ENCODE results near the gene RNF115.
"Not testable (repeated sequence)": the region's sequence is repeated elsewhere in the genome, so short reads cannot be mapped to it uniquely, and the experiment has no call there.

Gene RNF115

DNA sequence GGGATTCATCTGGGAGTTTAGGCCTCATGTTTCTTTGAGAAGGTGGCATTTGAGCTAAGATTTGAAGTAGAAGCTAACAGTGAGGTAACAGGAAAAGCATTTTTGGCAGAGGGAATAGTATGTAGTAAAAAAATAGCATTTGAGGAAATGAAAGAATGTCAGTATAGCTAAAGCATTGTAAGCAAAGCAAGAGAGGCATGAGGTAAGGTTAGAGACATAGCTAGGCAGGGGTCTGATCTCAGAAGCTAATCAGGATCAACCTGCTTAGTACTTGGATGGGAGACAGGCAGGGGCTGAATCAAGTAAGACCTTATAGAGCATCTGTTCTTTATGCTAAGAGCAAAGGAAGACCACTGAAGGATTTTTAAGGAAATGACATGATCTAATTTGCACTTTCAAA lies 4.1 kb upstream of the RNF115 start:
- DNase-seq (ENCODE audit: low read depth), result no peak

DNA sequence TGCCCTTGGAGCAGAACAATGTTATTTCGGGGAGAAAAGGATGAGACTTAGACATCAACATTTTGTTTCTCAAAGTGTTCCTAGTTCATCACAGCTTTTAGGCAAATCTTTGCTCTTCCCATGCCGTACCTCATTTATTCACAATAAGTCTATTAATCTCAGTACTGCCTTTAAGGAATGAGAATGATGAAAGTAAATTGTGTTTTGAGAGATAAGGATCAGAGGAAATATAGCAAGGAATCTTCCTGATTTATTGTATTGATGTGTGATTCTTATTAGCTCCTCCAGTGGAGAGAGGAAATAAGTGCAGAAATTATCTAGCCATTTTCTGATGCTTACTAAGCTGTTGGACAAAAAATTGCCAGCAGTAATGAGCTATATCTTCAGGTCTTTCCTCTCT lies 2.1 kb upstream of the RNF115 start:
- no peak for DNase-seq (ENCODE audit: low read depth)

DNA sequence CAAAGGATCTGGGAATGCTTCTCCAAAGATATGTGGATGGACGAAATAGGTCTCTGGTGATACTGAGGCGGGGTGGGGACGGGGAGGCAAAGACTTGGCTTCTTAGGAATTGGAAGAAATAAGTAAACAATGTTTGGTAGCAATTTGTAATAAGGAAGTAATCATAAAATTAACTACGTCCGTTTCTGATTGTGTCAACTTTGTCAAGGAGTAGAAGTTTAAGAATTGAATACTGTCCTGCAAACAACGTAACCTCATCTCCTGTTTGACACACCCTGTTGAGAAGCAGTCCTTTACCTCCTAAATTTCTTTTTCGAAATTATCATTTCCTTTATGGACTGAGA lies 576 bp upstream of the RNF115 start:
- DNase-seq (ENCODE audit: low read depth), result no peak

DNA sequence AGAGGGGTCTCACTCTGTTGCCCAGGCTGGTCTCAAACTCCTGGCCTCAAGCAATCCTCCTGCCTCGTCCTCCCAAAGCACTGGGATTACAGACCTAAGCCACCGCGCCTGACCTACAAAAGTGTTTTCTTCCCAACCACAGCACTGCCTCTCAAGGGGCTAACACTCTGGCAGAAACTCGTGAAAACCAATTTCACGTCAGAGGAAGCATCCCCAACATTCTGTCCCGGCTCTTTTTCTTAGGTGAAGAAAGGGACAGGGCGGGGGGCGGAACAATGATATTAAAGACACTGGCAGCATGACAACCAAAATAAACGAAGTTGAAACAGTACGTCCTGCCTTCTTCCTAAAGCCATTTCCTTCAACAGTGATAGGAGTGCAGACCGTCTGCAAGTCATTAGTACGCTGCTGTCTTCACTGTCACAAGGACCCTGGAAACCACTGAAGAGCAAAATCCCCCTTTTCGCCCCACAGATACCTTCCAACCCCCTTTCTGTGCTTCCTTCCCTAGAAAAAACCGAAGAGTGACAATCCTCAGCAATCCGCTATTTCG lies 1.0 kb downstream of the RNF115 start:
- not testable (repeated sequence) for DNase-seq (ENCODE audit: low read depth)

DNA sequence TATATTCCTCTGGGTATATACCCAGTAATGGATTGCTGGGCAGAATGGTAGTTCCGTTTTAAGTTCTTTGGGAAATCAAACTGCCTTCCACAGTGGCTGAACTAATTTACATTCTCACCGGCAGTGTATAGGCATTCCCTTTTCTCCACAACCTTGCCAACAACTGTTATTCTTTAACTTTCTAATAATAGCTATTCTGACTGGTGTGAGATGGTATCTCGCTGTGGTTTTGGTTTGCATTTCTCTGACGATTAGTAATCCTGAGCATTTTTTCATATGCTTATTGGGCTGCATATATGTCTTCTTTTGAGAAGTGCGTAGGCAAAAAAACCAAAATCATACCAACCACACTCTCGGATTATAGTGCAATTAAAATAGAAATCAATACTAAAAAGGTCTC lies 5.8 kb downstream of the RNF115 start:
- DNase-seq (ENCODE audit: low read depth), result not testable (repeated sequence)

DNA sequence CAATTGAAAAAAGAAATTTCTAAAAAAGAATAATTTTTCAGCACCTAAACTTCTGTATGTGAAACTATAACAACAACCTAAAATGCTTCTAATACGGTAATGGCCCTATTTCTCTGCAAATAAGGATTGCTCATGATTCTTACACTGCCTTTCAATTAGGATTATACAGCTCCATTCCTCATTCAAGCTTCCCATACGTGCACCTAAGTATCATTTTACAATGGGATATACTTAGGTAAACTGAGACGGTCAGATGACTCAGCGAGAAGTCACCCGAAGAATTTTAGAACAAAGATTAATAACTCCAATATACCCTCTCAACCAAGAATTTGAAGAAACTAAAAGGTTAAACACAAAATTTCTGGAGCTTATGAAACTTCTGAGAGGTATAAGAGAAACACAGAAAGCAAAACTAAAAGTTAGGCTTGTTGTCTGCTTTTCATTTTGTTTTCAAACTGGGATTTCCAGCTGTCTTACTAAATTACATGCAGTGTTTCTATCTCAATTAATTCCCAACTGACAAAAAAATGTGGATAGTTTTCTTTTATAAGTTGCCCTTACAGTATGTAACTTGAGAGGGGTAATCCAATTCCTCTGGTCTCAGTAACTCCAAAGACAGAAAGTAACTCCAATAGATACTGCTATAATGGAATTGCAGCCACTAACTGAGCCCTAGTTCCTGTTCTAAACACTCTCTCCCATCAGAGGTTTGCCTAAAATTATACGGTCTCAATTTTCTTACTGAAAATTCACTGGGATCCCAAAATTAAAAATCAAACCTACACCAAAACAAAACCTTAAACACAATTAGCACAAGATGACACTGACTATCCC lies 10.7 kb downstream of the RNF115 start:
- DNase-seq (ENCODE audit: low read depth), result not testable (repeated sequence)

DNA sequence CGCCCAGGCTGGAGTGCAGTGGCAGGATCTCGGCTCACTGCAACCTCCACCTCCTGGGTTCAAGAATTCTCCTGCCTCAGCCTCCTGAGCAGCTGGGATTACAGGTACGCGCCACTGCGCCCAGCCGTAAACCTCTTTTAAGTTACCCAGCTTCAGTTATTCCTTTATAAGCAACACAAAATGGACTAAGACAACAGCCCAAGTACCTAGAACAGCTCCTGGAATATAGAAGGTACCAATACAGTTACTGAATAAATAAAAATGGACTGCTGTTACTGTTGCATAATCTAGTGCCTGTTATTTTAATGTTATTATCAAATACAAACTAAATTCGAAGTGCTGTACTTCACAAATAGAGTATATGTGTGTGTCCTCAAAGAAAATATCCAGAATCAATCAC lies 17.1 kb downstream of the RNF115 start:
- no peak for DNase-seq (ENCODE audit: low read depth)

DNA sequence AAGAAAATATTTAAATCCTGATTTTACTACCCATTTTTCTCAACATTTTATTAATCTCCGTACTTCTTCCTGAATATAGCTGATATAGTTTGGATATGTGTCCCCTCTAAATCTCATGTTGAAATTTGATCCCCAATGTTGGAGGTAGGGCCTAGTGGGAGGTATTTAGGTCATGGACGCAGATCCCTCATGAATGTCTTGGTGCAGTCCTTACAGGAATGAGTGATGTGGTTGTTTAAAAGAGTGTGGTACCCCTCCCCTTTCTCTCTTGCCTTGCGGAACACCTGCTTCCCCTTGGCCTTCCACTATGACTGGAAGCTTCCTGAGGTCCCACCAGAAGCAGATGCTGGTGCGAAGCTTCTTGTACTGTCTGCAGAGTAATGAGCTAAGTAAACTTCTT lies 17.5 kb downstream of the RNF115 start:
- no peak for DNase-seq (ENCODE audit: low read depth)

DNA sequence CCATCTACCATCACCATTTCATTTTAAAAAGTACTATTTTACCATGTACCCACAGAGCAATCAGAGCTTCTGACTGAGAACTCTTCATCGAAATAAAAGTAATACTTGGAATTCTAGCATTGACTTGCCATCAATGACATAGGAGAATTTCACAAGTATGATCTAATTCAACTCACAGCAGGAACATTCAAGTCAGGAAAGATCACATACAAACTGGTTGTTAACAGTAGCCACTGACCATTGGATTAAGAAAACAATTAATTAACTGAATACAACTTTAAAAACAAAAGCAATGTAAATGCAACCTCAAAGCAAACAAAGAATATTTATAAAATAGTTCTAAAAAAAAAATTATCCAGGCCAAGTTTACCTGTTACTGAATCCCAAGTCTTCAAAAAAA lies 18.8 kb downstream of the RNF115 start:
- DNase-seq (ENCODE audit: low read depth), result no peak

DNA sequence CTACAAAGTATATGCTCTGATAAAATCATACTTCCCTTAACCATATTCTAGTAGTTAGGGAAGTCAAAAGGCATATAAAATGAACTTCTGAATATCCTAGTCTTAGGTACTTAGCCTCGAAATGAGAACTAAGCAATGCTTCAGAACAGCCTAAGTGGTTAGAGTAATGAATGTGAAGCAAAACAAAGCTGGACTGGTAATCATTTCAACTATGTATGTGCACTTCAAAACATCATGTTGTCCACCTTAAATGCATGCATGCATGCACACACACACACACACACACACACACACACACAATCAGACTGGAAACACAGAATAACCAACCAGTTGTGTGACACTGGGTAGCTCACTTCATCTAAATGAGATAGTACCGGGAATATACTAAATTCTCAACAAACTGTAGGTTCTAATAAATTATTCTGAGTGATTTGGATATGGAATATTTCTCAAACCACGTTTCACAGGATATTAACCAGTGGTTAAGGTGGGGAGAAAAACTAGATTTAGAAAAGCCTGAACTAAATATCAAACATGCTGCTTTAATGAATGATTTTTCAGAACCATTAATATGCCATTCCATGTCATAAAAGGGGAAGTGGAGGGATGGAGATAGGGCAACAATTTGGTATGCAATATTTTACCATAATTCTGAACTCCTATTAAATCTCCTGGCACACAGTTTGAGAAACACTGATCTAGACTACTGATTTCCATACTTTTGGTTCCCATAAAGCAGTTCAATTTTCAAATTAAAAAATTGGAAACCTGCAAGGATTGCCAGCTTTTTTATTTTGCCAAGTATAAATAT lies 19.5 kb downstream of the RNF115 start:
- no peak for DNase-seq (ENCODE audit: low read depth)

DNA sequence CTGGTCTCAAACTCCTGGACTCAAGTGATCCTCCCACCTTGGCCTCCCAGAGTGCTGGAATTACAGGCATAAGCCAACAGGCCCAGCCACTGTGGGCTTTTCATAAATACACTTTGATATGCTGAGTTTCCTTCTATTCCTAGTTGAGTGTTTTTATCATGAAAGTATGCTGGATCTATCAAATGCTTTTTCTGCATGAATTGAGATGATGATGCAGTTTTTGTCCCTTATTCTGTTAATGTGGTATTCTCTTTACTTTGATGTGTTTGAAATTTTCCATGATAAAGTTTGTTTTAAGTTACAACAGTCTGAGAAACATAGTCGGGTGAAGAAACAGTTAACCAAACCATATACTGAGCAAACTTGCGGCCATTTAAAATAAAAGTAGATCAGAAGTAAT lies 24.1 kb downstream of the RNF115 start:
- no peak for DNase-seq (ENCODE audit: low read depth)

DNA sequence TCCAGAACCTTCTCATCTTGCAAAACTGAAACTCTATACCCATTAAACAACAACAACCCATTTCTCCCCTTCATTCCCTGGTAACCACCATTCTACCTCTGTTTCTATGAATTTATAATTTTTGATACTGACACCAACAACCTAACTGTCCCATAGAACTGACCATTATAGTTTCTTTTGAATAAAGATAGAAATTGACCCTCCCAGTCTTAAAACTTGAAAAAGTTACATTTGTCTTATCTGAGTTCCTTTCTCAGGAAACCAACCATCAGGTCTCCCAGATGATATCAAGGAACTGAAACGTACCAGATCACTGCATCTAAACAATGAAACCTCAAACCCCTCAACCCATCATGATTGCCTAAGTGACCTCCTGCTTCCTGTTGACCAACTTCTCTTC lies 27.1 kb downstream of the RNF115 start:
- no peak for DNase-seq (ENCODE audit: low read depth)

DNA sequence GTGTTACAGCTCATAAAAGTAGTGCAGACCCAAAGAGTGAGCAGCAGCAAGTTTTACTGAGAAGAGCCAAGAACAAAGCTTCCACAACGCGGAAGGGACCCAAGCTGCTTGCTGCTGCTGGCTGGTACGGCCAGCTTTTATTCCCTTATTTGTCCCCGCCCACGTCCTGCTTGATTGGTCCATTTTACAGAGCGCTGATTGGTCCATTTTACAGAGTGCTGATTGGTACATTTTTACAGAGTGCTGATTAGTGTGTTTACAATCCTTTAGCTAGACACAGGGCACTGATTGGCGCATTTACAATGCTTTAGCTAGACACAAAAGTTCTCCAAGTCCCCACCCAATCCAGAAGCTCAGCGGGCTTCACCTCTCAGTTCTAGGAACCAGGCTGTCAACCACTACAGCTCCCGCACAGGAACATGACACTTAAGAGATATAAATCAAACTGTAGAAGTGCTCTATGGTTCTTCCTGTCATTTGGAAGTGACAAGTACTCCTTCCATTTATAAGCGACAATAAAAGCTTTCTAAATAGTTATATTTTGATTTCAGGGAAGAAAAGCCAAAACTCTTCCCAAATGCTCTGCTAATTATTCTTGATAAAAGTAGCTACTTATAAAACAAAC lies 28.5 kb downstream of the RNF115 start:
- no peak for DNase-seq (ENCODE audit: low read depth)

DNA sequence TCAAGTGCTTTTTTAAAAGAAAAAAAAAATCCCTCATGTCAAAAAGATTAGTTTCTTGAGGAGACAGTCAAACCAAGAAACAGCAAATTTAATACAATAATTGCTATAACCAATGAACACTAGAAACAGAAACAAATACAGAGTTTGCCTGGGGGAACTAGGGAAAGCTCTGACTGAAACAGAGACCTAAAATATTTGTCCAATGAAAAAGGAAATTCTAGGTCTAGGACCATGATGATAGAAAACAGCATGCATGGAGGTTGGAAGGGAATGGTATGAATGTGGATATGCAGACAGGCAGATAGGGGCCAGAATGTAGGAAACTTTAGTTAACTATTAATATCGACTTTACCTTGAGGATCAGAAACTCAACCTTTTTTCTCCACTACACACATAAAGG lies 31.4 kb downstream of the RNF115 start:
- no peak for DNase-seq (ENCODE audit: low read depth)

DNA sequence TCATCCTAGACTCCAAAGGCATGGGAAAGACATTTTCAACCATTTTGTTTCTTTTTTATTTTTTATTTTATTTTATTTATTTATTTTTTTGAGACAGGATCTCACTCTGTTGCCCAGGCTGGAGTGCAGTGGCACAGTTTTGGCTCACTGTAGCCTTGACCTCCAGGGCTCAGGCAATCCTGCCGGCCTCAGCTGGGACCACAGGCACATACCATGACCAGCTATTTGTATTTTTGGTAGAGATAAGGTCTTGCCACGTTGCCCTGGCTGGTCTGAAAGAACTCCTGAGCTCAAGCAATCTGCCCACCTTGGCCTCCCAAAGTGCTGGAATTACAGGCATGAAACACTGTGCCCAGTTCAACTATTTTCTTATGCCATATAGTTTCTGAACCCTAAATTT lies 32.0 kb downstream of the RNF115 start:
- DNase-seq (ENCODE audit: low read depth), result not testable (repeated sequence)

DNA sequence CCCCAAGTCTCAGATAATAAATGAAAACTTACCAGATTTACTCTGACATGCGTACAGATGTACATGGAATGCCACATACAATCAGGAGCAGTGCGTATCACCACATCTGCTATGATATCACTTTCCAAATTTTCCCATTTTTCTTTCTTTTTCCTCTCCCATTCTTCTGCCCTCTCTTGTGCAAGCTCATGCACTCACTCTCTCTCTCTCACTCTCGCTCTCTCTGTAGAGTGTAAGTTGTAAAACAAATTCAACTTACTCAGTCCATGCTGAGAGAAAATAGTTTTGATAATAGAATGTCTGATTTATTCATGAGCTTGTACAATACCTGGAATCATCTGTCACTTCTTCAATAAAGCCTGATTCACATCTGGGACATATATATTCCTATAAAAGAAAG lies 35.3 kb downstream of the RNF115 start:
- no peak for DNase-seq (ENCODE audit: low read depth)

DNA sequence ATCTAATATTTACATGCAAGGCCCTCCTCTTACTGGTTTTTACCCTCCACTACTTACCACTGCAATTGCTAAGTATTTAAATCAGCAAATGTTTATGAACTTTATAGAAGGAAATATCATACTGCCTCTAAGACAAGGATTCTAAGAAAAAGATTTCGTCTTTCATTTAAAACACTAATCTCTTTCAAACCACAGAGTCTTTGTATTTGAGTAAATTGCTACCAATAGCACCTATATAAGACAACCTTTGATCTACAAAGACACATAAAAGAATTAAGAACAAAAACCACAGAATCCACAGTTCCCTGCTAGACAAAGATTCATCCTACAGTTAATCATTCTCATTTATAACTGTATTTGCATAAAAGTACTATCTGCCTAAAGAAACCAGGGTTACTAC lies 37.6 kb downstream of the RNF115 start:
- DNase-seq (ENCODE audit: low read depth), result no peak

DNA sequence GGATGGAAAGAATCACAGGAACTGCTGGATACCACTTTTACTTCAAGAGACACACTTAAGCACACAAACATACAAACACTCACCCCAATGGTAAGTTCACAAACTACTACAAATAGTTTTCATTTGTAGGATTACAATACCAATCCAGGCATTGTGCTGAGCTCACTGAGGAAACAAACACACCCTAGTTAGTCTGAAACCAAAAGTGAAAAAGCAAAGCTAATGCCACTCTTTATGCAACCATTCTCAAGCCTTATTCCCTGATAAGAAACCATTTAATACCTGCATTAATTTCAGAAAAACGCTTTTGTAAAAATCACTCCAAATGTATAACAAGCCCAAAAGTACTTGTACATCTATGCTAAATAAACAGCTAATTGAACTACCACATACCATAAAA lies 38.3 kb downstream of the RNF115 start:
- no peak for DNase-seq (ENCODE audit: low read depth)

DNA sequence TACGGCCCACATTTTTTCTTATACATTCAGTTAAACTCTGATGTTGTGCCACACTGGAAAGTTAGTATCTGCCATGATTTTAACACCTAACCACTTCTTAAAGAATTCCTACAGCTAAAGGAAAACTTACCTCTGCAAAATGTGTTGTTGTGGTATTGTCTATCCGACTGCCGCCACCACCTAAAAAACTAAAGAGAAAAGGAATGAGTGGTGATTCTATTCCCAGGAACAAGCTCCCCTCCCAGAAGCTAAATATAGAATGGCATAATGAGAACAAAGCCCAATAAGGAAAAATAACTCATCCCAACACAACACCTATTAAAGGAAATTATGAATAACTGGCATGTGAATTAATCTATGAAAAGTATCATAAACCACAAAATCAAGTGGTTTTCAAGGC lies 39.5 kb downstream of the RNF115 start:
- DNase-seq (ENCODE audit: low read depth), result no peak

DNA sequence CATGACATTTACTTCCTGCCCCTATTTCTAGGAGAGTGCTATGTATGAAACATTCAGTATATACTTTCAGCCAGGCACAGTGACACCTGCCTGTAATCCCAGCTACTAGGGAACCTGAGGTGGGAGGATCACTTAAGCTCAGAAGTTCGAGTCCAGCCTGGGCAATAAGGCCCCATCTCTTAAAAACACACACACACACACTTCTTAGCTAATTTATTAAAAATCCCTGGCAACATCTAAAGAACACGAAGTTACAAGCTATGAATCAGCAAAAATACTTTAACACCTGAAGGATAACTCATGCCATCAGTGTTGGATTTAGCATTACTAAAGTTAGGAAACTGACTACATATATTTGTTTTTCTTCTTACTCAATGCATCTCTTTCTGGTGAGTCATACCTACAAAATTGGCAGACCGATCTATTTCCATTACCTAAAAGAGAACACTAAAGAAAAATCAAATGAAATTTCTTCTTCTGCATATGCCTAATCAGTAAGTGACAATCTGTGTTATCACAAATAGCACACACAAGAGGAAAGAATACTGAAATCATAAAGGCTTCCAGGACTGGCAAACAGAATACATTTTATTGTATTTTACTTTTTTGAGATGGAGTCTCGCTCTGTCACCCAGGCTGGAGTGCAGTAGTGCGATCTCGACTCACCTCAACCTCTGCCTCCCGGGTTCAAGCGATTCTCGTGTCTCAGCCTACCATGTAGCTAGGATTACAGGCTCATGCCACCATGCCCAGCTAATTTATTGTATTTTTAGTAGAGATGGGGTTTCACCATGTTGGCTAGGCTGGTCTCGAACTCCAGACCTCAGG lies 41.4 kb downstream of the RNF115 start:
- DNase-seq (ENCODE audit: low read depth), result no peak

DNA sequence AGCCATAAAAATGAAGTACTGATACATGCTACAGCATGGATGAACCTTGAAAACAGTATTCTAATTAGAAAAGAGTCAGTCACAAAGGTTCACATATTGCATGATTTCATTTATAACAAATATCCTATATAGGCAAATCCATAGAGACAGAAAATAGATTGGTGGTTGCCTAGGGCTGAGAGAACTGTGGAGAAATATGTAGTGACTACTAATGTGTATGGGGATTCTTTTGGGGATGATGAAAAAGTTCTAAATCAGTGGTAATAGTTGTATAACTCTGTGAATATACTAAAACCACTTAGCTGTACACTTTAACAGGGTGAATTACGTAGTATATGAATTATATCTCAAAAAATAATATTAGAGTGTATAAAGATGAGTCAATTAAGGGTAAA lies 45.8 kb downstream of the RNF115 start:
- no peak for DNase-seq (ENCODE audit: low read depth)
